HUES48 (cell line): Measurements from ENCODE around the gene MAP2K3.

Experiments used
- H3K27ac ChIP-seq: one replicate; pipeline ENCODE4 v1.7.0; 2013; ENCODE audit warnings: low read depth, low read length, inconsistent platforms
- H3K27me3 ChIP-seq: 2 replicates; pipeline ENCODE4 v1.6.1; 2013; ENCODE audit warnings: mild to moderate bottlenecking, low read length; ENCODE audit not compliant: control insufficient read depth, insufficient read depth
- H3K36me3 ChIP-seq: 2 replicates; pipeline ENCODE4 v1.6.1; 2013; ENCODE audit warnings: low read length; ENCODE audit not compliant: control insufficient read depth, insufficient read depth
- H3K4me1 ChIP-seq: 2 replicates; pipeline ENCODE4 v1.6.1; 2013; ENCODE audit warnings: mild to moderate bottlenecking, low read length; ENCODE audit not compliant: control insufficient read depth, insufficient read depth
- H3K4me3 ChIP-seq: 2 replicates; pipeline ENCODE4 v1.5.1; 2013; ENCODE audit warnings: mild to moderate bottlenecking, low read depth, low read length
- H3K9ac ChIP-seq: 2 replicates; pipeline ENCODE4 v1.6.1; 2013; ENCODE audit warnings: mild to moderate bottlenecking, low read depth, low read length, moderate library complexity
- H3K9me3 ChIP-seq: 2 replicates; pipeline ENCODE4 v1.6.1; 2013; ENCODE audit warnings: low read length; ENCODE audit not compliant: control insufficient read depth, insufficient read depth

Gene MAP2K3

GRCh38 chr17:21358682-21359482, 74.4 kb downstream of the MAP2K3 start:
- Histone ChIP-seq H3K36me3 (no peaks in the 10 kb centered on the region), H3K27me3 (peaks cover 15% of the 10 kb centered on the region), H3K9me3 (no peaks in the 10 kb centered on the region), H3K9ac (no peak overlapping the region), H3K4me1 (peaks cover 24% of the 10 kb centered on the region), H3K4me3 (no peak overlapping the region), H3K27ac (no peak overlapping the region)

DNA sequence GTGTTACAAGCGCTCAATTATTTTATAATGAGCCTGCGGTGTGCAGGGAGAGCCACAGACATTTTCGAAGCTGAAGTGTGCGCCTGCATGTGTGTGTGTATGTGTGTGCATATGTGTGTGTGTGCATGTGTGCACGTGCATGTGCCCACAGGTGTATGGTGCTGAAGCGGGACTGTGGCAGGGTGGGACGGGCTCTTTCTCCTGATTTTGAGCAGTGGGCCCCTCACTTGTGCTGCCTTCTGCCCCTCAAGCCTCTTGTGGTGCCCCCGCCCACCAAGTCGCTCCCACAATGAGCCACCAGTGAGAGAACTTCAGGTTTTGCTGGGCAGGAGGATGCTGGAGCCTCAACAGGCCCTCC, 75.0 kb downstream of the MAP2K3 start:
- H3K4me1 ChIP-seq: peaks cover 24% of the 10 kb centered on the region
- peaks cover 15% of the 10 kb centered on the region for H3K27me3 ChIP-seq
- H3K9ac ChIP-seq: no peak overlapping the region
- H3K9me3 ChIP-seq: no peaks in the 10 kb centered on the region
- no peaks in the 10 kb centered on the region for H3K36me3 ChIP-seq
- H3K4me3 ChIP-seq: no peak overlapping the region
- H3K27ac ChIP-seq: no peak overlapping the region

DNA sequence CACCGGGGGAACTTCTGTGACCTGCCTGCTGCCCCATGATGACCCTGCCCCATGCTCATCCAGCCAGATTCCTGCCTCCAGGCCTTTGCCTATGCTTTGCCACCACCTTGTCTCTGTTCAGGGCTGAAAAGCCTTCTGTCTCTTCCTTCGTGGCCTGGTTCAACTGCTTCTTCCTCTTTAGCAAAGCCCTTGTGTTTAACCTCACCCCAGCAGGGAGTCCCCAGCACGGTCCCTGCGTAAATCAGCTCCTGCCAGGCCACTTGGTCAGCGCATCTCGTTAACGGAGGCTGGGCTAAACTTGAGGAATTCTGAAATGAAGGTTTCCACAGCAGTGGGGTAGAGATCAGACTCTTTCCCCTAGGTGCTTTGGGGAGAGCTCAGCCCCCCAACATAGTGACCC, 75.5 kb downstream of the MAP2K3 start:
- no peak overlapping the region for H3K27ac ChIP-seq
- H3K4me3 ChIP-seq: no peak overlapping the region
- H3K9ac ChIP-seq: no peak overlapping the region

DNA sequence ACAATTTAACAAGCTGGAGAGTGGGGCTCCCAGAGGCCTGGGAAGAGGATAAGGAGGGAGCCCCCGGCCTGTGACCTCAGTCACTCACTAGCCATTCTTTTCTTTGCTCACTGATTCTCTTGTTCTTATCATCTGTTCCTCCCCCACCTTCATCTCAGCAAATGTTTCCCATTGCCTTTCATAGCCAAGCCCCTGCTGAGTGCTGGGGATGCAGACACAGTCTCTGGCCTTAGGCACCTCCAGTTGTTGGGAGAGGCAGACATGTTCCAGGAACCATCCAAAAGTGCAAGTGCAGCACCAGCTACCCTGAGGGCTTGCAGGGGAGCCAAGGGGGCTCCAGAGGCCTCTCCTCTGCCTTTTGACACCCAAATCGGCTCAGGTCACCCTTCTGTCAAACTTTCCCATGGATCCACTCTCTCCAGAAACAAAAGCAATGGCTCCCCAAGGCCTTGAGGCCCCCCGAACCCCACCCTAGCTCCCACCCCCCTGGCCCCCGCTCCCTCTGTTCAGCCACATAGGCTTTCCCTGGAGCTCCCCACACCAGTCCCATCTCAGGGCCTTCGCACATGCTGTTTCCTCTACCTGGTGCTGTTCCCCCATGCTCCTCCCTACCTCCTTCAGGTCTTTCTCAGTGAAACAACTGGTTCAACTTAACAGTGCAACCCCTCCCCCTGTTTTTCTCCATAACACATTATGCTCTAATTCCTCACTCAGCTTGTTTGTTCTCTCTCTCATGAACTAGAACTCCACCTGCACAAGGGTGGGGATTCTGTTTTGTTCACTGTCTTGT, 76.7 kb downstream of the MAP2K3 start:
- no peak overlapping the region for H3K4me3 ChIP-seq
- peaks cover 24% of the 10 kb centered on the region for H3K4me1 ChIP-seq
- no peak overlapping the region for H3K27ac ChIP-seq
- no peaks in the 10 kb centered on the region for H3K36me3 ChIP-seq
- no peaks in the 10 kb centered on the region for H3K9me3 ChIP-seq
- H3K27me3 ChIP-seq: peaks cover 15% of the 10 kb centered on the region
- H3K9ac ChIP-seq: no peak overlapping the region

More for the DNA sequence above, 75.5 kb downstream of the MAP2K3 start:
- H3K9me3 ChIP-seq: no peaks in the 10 kb centered on the region
- no peaks in the 10 kb centered on the region for H3K36me3 ChIP-seq
- H3K27me3 ChIP-seq: peaks cover 15% of the 10 kb centered on the region
- H3K4me1 ChIP-seq: peaks cover 24% of the 10 kb centered on the region

DNA sequence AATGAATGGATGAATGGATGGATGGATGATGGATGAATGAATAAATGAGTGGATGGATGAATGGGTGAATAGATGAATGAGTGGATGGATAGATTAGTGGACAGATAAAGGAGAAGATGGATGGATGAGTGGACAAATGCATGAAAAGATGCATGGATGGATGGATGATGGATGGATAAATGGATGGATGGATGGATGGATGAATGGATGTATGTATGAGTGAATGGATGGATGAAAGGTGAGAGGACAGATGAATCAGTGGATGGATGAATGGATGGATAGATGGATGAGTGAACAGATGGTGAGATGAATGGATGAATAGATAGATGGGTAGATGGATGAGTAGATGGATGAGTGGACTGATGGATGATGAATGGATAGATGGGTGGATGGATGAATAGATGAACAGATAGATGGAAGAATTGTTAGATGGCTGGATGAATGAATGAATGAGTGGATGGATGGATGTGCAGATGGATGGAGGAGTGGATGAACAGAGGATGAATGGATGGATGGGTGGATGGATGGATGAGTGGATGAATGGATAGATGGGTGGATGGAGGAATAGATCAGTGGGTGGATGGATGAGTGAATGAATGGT, 77.9 kb downstream of the MAP2K3 start:
- no peak overlapping the region for H3K9ac ChIP-seq
- no peaks in the 10 kb centered on the region for H3K9me3 ChIP-seq
- peaks cover 15% of the 10 kb centered on the region for H3K27me3 ChIP-seq
- H3K36me3 ChIP-seq: no peaks in the 10 kb centered on the region
- H3K4me1 ChIP-seq: peaks cover 24% of the 10 kb centered on the region
- no peak overlapping the region for H3K4me3 ChIP-seq
- no peak overlapping the region for H3K27ac ChIP-seq

DNA sequence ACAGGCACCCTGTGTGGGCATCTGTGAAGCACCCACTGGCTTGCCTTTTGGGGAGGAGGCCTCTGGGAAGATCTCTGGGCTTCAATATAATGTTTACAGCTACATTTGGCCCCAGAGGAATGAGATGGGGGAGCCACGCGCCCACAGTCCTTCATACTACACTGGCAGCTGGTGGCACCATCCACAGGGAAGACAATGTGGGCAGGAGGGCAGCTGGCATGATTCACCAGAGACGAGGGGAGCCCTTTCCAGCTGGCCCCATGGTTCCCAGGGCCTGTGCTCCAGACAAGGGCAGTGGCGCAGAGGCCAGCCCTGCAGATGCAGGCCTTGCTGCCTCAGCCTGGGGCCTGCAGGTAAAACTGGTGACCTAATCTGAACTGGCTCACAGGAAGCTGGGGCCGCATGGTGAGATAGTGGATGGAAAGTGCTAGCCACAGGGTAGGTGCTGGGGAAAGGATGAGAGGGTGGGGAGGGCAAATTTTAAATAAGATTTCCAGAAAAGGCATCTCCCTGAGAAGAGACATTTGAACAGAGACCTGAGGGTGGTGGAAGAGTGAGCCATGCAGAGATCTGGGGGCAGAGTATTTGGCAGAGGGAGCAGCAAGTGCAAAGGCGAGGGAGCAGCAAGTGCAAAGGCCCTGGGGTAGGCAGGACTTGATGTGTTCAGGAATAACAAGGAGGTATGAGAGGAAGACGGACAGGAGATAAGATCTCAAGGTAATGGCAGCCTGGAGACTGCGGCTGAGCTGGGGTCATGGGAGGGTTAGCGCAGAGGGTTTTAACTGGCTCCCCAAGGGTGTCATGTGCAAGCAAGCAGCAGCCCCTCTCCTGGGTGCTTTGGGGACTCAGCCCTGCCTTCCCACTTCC, 79.5 kb downstream of the MAP2K3 start:
- H3K4me1 ChIP-seq: peaks cover 20% of the 10 kb centered on the region
- H3K27me3 ChIP-seq: peaks cover 15% of the 10 kb centered on the region
- H3K9me3 ChIP-seq: no peaks in the 10 kb centered on the region
- H3K4me3 ChIP-seq: no peak overlapping the region
- no peak overlapping the region for H3K27ac ChIP-seq
- no peak overlapping the region for H3K9ac ChIP-seq
- no peaks in the 10 kb centered on the region for H3K36me3 ChIP-seq
